GM23248 (cell line): Measurements from ENCODE around the gene CRB2.

Source experiments
- EZH2 ChIP-seq: fragments of 200-600 bp; sonication (generic); IDR thresholded peaks from 2 replicates; pipeline ENCODE4 v1.6.1; 2018; ENCODE audit warnings: antibody characterized with exemption, mild to moderate bottlenecking; ENCODE audit not compliant: insufficient read depth, poor library complexity, severe bottlenecking
- EZH2phosphoT487 ChIP-seq: fragments of 200-600 bp; sonication (generic); IDR thresholded peaks from 2 replicates; pipeline ENCODE4 v1.6.1; 2018; ENCODE audit warnings: antibody characterized with exemption, moderate library complexity, mild to moderate bottlenecking, low read depth; ENCODE audit not compliant: insufficient read depth

- TF ChIP-seq EZH2 (no peak), EZH2phosphoT487 (no peak)
Measured at GRCh38 chr9:123309611-123310010, 46.4 kb upstream of the CRB2 start.
